Kidney (tissue), 14 donors: ENCODE measurements around the gene TTC17. TPM values are rescaled to one million over a fixed set of nuclear protein-coding genes. Genes with fewer than 3 reads are reported as not detected.

Source experiments
- DNase-seq, 5 donors: peaks; one replicate each; pipeline ENCODE4 v3.0.0-alpha.2; 2013 to 2020
- FAIRE-seq: peaks from 2 replicates; lab custom pipeline; 2012; peaks lifted over from hg19 to GRCh38; lab: Jason Lieb, UNC
- H3K27ac ChIP-seq, 2 donors: one replicate each; pipeline ENCODE4 v1.7.0; 2013; ENCODE audit warnings: low read depth in 2 of 2, low read length in 2 of 2, inconsistent platforms in 1 of 2
- H3K27me3 ChIP-seq: one replicate; pipeline ENCODE4 v1.7.1; 2013; ENCODE audit warnings: low read length, inconsistent platforms; ENCODE audit not compliant: control insufficient read depth, insufficient read depth
- H3K36me3 ChIP-seq, 3 donors: one replicate each; pipeline versions ENCODE4 v1.7.0 to v1.7.1; 2013; ENCODE audit warnings: low read length in 3 of 3, control low read depth in 1 of 3, inconsistent platforms in 1 of 3; ENCODE audit not compliant: insufficient read depth in 3 of 3, control insufficient read depth in 2 of 3
- H3K4me1 ChIP-seq, 3 donors: one replicate each; pipeline versions ENCODE4 v1.7.0 to v1.7.1; 2013; ENCODE audit warnings: low read length in 3 of 3, inconsistent platforms in 1 of 3, low read depth in 1 of 3; ENCODE audit not compliant: control insufficient read depth in 2 of 3, insufficient read depth in 2 of 3
- H3K4me3 ChIP-seq, 3 donors: one replicate each; pipeline versions ENCODE4 v1.7.0 to v1.8.1; 2013; ENCODE audit warnings: low read length in 3 of 3, control low read depth in 1 of 3, inconsistent platforms in 1 of 3
- H3K9ac ChIP-seq, 3 donors: one replicate each; pipeline versions ENCODE4 v1.7.0 to v1.7.1; 2013; ENCODE audit warnings: low read length in 3 of 3, control low read depth in 1 of 3, inconsistent platforms in 1 of 3
- H3K9me3 ChIP-seq, 3 donors: one replicate each; pipeline versions ENCODE4 v1.7.0 to v1.7.1; 2013; ENCODE audit warnings: low read length in 3 of 3, control low read depth in 1 of 3, inconsistent platforms in 1 of 3; ENCODE audit not compliant: control insufficient read depth in 2 of 3, insufficient read depth in 1 of 3
- intact Hi-C: fragments of 100-400 bp; cut with DNase I; formaldehyde crosslinking; loops from one replicate; pipeline ENCODE4 v1.11.1; 2022
- polyA plus RNA-seq: library from polyadenylated mRNA; stranded (reverse); fragments of 350-450 nt; fragmentation: Illumina TruSeq; extraction: RNeasy Lipid Tissue Mini Kit (QIAGEN cat#74804); gene quantifications from one replicate; pipeline ENCODE4 v1.2.3, GENCODE V29; 2014; ENCODE audit warnings: low read depth, low replicate concordance; ENCODE audit not compliant: insufficient read depth
- total RNA-seq: library from RNA; stranded (reverse); fragmentation: NEBNext Ultra II Directional; extraction: Animal tissue kit (Norgen Biotek cat#: 25700); gene quantifications from one replicate; pipeline ENCODE4 v1.2.1, GENCODE V29; 2021
- TF ChIP-seq, protein P1 (sequence below): IDR thresholded peaks from 3 replicates; pipeline ENCODE4 v1.5.1; 2012; ENCODE audit warnings: mild to moderate bottlenecking, moderate library complexity, borderline replicate concordance; ENCODE audit not compliant: insufficient read depth; ENCODE audit errors: extremely low read depth
- donor health status: control.
- donor health status: control.
- donor health status: control.
- donor health status: control.
- donor health status: control.
- donor health status: DM: yes; HTN: yes; CAD: no.
- donor health status: Normal renal cell carcinoma (clear cell type).

TTC17 gene
- total and polyA plus RNA-seq, 2 donors from 2014 or later: 26.2 to 76.5 TPM

GRCh38 chr11:43518408-43519160 lies 159.9 kb downstream of the TTC17 start:
- Histone ChIP-seq H3K9me3 (no peaks in the 10 kb centered on the region), H3K9ac (no peak overlapping the region), H3K27me3 (no peaks in the 10 kb centered on the region), H3K27ac (no peak overlapping the region), H3K4me1 (no peaks in the 10 kb centered on the region), H3K36me3 (no peaks in the 10 kb centered on the region), H3K4me3 (no peak overlapping the region)
- intact Hi-C loops: no loop called here
- DNase-seq (no peak), FAIRE-seq (no peak)
- TF ChIP-seq, protein P1, sequence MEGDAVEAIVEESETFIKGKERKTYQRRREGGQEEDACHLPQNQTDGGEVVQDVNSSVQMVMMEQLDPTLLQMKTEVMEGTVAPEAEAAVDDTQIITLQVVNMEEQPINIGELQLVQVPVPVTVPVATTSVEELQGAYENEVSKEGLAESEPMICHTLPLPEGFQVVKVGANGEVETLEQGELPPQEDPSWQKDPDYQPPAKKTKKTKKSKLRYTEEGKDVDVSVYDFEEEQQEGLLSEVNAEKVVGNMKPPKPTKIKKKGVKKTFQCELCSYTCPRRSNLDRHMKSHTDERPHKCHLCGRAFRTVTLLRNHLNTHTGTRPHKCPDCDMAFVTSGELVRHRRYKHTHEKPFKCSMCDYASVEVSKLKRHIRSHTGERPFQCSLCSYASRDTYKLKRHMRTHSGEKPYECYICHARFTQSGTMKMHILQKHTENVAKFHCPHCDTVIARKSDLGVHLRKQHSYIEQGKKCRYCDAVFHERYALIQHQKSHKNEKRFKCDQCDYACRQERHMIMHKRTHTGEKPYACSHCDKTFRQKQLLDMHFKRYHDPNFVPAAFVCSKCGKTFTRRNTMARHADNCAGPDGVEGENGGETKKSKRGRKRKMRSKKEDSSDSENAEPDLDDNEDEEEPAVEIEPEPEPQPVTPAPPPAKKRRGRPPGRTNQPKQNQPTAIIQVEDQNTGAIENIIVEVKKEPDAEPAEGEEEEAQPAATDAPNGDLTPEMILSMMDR: no peak

- Histone ChIP-seq H3K4me3 (no peak overlapping the region), H3K27me3 (no peaks in the 10 kb centered on the region), H3K4me1 (no peaks in the 10 kb centered on the region), H3K9me3 (no peaks in the 10 kb centered on the region), H3K9ac (no peak overlapping the region), H3K27ac (no peak overlapping the region), H3K36me3 (no peaks in the 10 kb centered on the region)
- TF ChIP-seq, protein P1: no peak
- intact Hi-C loops: no loop called here
- FAIRE-seq: no peak
- DNase-seq: peak in 1 of 5 donors; percentile 49
Observed at GRCh38 chr11:43521471-43521870, 162.8 kb downstream of the TTC17 start.

DNA sequence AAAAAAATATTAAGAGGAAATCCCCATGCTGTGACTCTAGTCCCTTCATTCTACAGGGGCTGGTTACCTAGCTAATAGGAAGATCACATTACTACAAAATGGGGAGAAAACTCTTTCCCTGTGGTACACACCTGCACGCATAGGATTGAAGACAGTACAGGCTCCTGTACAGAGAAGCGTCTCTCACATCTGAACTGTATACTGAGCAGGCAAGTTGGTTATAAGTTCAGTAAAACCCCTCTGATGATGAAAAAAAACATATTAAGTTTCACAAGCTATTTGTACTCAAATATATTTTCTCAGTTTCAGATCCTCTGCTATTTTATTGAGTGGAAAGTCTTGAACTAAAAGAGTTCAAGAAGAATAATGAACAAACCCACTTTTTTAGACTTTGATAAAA lies 164.9 kb downstream of the TTC17 start:
- DNase-seq (no peak), FAIRE-seq (peak; percentile 52)
- Histone ChIP-seq H3K9ac (no peak overlapping the region), H3K4me3 (no peak overlapping the region), H3K27ac (no peak overlapping the region), H3K9me3 (no peaks in the 10 kb centered on the region), H3K4me1 (no peaks in the 10 kb centered on the region), H3K27me3 (no peaks in the 10 kb centered on the region), H3K36me3 (no peaks in the 10 kb centered on the region)
- intact Hi-C loops: no loop called here
- TF ChIP-seq, protein P1: no peak
